Muscle of leg (tissue), 11 donors: Measurements from ENCODE around the gene WDHD1. TPM values are rescaled to one million over a fixed set of nuclear protein-coding genes. Genes with fewer than 3 reads are reported as not detected.
"Not testable (repeated sequence)": the region's sequence is repeated elsewhere in the genome, so short reads cannot be mapped to it uniquely, and the experiment has no call there.

Source experiments
- DNase-seq: peaks from one replicate; pipeline ENCODE4 v3.0.0; 2013
- H3K27ac ChIP-seq: one replicate; pipeline ENCODE4 v1.5.1; 2013; ENCODE audit warnings: mild to moderate bottlenecking, low read length, control low read depth
- H3K27me3 ChIP-seq: one replicate; pipeline ENCODE4 v1.6.1; 2013; ENCODE audit warnings: low read length; ENCODE audit not compliant: control insufficient read depth, insufficient read depth
- H3K36me3 ChIP-seq: one replicate; pipeline ENCODE4 v1.6.1; 2013; ENCODE audit warnings: low read length; ENCODE audit not compliant: control insufficient read depth, insufficient read depth
- H3K4me1 ChIP-seq: one replicate; pipeline ENCODE4 v1.6.1; 2013; ENCODE audit warnings: low read length; ENCODE audit not compliant: control insufficient read depth, insufficient read depth
- H3K4me3 ChIP-seq: one replicate; pipeline ENCODE4 v1.5.1; 2013; ENCODE audit warnings: low read length, control low read depth
- H3K9me3 ChIP-seq: replicated peaks from 2 replicates; pipeline ENCODE4 v1.6.1; 2013; ENCODE audit warnings: low read depth, low read length; ENCODE audit not compliant: control insufficient read depth
- WGBS: methylation state at CpG from one replicate; pipeline ENCODE4 v1.1.5; 2013; ENCODE audit warnings: missing lambda C conversion rate; ENCODE audit not compliant: insufficient coverage; 5-methylcytosine and 5-hydroxymethylcytosine counted together
- polyA plus RNA-seq, 8 donors: library from polyadenylated mRNA; unstranded; fragments of 120-200 nt; gene quantifications; one replicate each; pipeline versions ENCODE4 v1.2.1 to v1.2.3, GENCODE V29; 2013; ENCODE audit warnings: inconsistent platforms in 1 of 8, low replicate concordance in 1 of 8; ENCODE audit not compliant: insufficient read length in 8 of 8, insufficient read depth in 1 of 8
- total RNA-seq: library from RNA; stranded (reverse); fragments of 120-200 nt; gene quantifications from one replicate; pipeline ENCODE4 v1.2.4, GENCODE V29; 2013

Gene WDHD1
- total and polyA plus RNA-seq, 9 donors: 7.2 to 10.7 (median 8.1) TPM

- H3K4me1 ChIP-seq, H3K4me3 ChIP-seq, H3K27me3 ChIP-seq, H3K9me3 ChIP-seq, H3K27ac ChIP-seq: not testable (repeated sequence)
- H3K36me3 ChIP-seq: peaks cover 21% of the 10 kb centered on the region
- WGBS: no CpG with 5 or more reads among the region's 2 CpGs
- DNase-seq: peak; percentile 63
Measured at GRCh38 chr14:55064896-55065295, 38.0 kb upstream of the WDHD1 start.

GRCh38 chr14:55062517-55063351, 35.8 kb upstream of the WDHD1 start:
- WGBS: 63% methylated on average over 8 of the region's 11 CpGs
- Histone ChIP-seq H3K9me3 (no peaks in the 10 kb centered on the region), H3K36me3 (peaks cover 24% of the 10 kb centered on the region), H3K4me1 (peaks cover 2% of the 10 kb centered on the region), H3K27ac (no peak overlapping the region), H3K4me3 (no peak overlapping the region), H3K27me3 (no peaks in the 10 kb centered on the region)
- no peak for DNase-seq

- H3K9me3 ChIP-seq: no peaks in the 10 kb centered on the region
- H3K4me3 ChIP-seq: no peak overlapping the region
- DNase-seq: no peak
- WGBS: no CpG with 5 or more reads among the region's 5 CpGs
- H3K27me3 ChIP-seq: no peaks in the 10 kb centered on the region
- H3K36me3 ChIP-seq: peaks cover 22% of the 10 kb centered on the region
- no peak overlapping the region for H3K27ac ChIP-seq
- no peaks in the 10 kb centered on the region for H3K4me1 ChIP-seq
Measured at GRCh38 chr14:55059333-55059732, 32.4 kb upstream of the WDHD1 start.

GRCh38 chr14:55057919-55058318, 31.0 kb upstream of the WDHD1 start:
- no peaks in the 10 kb centered on the region for H3K27me3 ChIP-seq
- WGBS: no CpG with 5 or more reads among the region's 5 CpGs
- H3K4me1 ChIP-seq: no peaks in the 10 kb centered on the region
- no peak for DNase-seq
- H3K36me3 ChIP-seq: peaks cover 16% of the 10 kb centered on the region
- H3K27ac ChIP-seq: no peak overlapping the region
- no peak overlapping the region for H3K4me3 ChIP-seq
- H3K9me3 ChIP-seq: no peaks in the 10 kb centered on the region

GRCh38 chr14:55054098-55054497, 27.2 kb upstream of the WDHD1 start:
- no peak overlapping the region for H3K27ac ChIP-seq
- no peaks in the 10 kb centered on the region for H3K9me3 ChIP-seq
- H3K4me1 ChIP-seq: peaks cover 11% of the 10 kb centered on the region
- no peaks in the 10 kb centered on the region for H3K27me3 ChIP-seq
- H3K4me3 ChIP-seq: no peak overlapping the region
- WGBS: 98% methylated on average over 5 of the region's 13 CpGs
- peaks cover 4% of the 10 kb centered on the region for H3K36me3 ChIP-seq
- no peak for DNase-seq

GRCh38 chr14:55053500-55053899, 26.6 kb upstream of the WDHD1 start:
- DNase-seq: no peak
- Histone ChIP-seq H3K27ac (no peak overlapping the region), H3K9me3 (no peaks in the 10 kb centered on the region), H3K27me3 (no peaks in the 10 kb centered on the region), H3K4me3 (no peak overlapping the region), H3K4me1 (peaks cover 11% of the 10 kb centered on the region), H3K36me3 (peaks cover 4% of the 10 kb centered on the region)
- 86% methylated on average over 4 of the region's 7 CpGs for WGBS

GRCh38 chr14:55053018-55053417, 26.1 kb upstream of the WDHD1 start:
- no peak overlapping the region for H3K4me3 ChIP-seq

GRCh38 chr14:55052269-55052930, 25.5 kb upstream of the WDHD1 start:
- H3K27ac ChIP-seq: peak overlapping the region; percentile 98
- no peaks in the 10 kb centered on the region for H3K36me3 ChIP-seq
- H3K4me1 ChIP-seq: peaks cover 11% of the 10 kb centered on the region
- H3K27me3 ChIP-seq: no peaks in the 10 kb centered on the region
- H3K4me3 ChIP-seq: peak overlapping the region; percentile 78
- peak; percentile 54 for DNase-seq
- H3K9me3 ChIP-seq: no peaks in the 10 kb centered on the region
- WGBS: 0% methylated on average over 6 of the region's 14 CpGs

More at GRCh38 chr14:55053018-55053417, 26.1 kb upstream of the WDHD1 start:
- H3K9me3 ChIP-seq: no peaks in the 10 kb centered on the region
- H3K27me3 ChIP-seq: no peaks in the 10 kb centered on the region
- H3K4me1 ChIP-seq: peaks cover 11% of the 10 kb centered on the region
- H3K36me3 ChIP-seq: peaks cover 3% of the 10 kb centered on the region
- DNase-seq: no peak
- H3K27ac ChIP-seq: peak overlapping the region; percentile 98
- WGBS: 40% methylated on average over 1 of the region's 6 CpGs

- H3K9me3 ChIP-seq: no peaks in the 10 kb centered on the region
- H3K27ac ChIP-seq: peak within 1 kb of the TSS; percentile 99
- peaks cover 11% of the 10 kb centered on the region for H3K4me1 ChIP-seq
- no peaks in the 10 kb centered on the region for H3K27me3 ChIP-seq
- peak; percentile 97 for DNase-seq
- H3K36me3 ChIP-seq: no peaks in the 10 kb centered on the region
- under 1% methylated on average over 75 of the region's 98 CpGs for WGBS
- peak within 1 kb of the TSS; percentile 78 for H3K4me3 ChIP-seq
Measured at GRCh38 chr14:55051423-55052268, 24.7 kb upstream of the WDHD1 start, which contains the start of gene MAPK1IP1L. TSS of gene MAPK1IP1L (plus strand) at chr14:55051647. CDS start at chr14:55061684, 10,037 bp downstream.

GRCh38 chr14:55051165-55051422, 24.2 kb upstream of the WDHD1 start:
- DNase-seq: no peak
- no peaks in the 10 kb centered on the region for H3K27me3 ChIP-seq
- no peaks in the 10 kb centered on the region for H3K36me3 ChIP-seq
- peak overlapping the region; percentile 99 for H3K27ac ChIP-seq
- peak overlapping the region; percentile 57 for H3K4me3 ChIP-seq
- WGBS: 0% methylated on average over 10 of the region's 10 CpGs
- H3K9me3 ChIP-seq: no peaks in the 10 kb centered on the region
- H3K4me1 ChIP-seq: peaks cover 11% of the 10 kb centered on the region
